Common myeloid progenitor, CD34-positive (primary cell): ENCODE results near the gene SIM2.
A peak's percentile ranks its signal among the peaks of the same experiment; 100 is the strongest.

Source experiments
- CTCF ChIA-PET: fragments of 350-600 bp; sonication (Branson Sonifier 250); formaldehyde crosslinking; loops from one replicate; lab custom pipeline; 2021; ENCODE audit warnings: antibody characterized with exemption; lab: Charles Lee
- POLR2A ChIA-PET: fragments of 350-600 bp; sonication (Branson Sonifier 250); formaldehyde crosslinking; loops from one replicate; lab custom pipeline; 2021; ENCODE audit warnings: antibody characterized with exemption; lab: Charles Lee
- DNase-seq, 3 donors: peaks; one replicate each; pipeline versions ENCODE4 v3.0.0 to v3.0.0-alpha.2; 2013
- H3K27ac ChIP-seq, 2 experiments: 1 replicate in 1 of 2; 2 replicates in 1 of 2; pipeline ENCODE4 v1.7.0; 2013; ENCODE audit warnings: inconsistent platforms in 2 of 2, low read length in 2 of 2, mild to moderate bottlenecking in 2 of 2, low read depth in 1 of 2, moderate library complexity in 1 of 2; ENCODE audit not compliant: severe bottlenecking in 2 of 2, insufficient read depth in 1 of 2, poor library complexity in 1 of 2
- H3K27me3 ChIP-seq, 5 experiments: replicated peaks in 2 of 5; 1 replicate in 3 of 5; 2 replicates in 2 of 5; pipeline versions ENCODE4 v1.6.1 to v1.7.0; 2013; ENCODE audit warnings: low read length in 4 of 5, mild to moderate bottlenecking in 2 of 5, moderate library complexity in 2 of 5, inconsistent platforms in 1 of 5; ENCODE audit not compliant: insufficient read depth in 5 of 5, control insufficient read depth in 4 of 5
- H3K36me3 ChIP-seq, 4 experiments: 1 replicate in 2 of 4; 2 replicates in 2 of 4; pipeline versions ENCODE4 v1.6.1 to v1.7.0; 2013; ENCODE audit warnings: low read length in 3 of 4, control low read depth in 1 of 4, mild to moderate bottlenecking in 1 of 4; ENCODE audit not compliant: control insufficient read depth in 4 of 4, insufficient read depth in 4 of 4
- H3K4me1 ChIP-seq, 4 experiments: 1 replicate in 3 of 4; 2 replicates in 1 of 4; pipeline versions ENCODE4 v1.6.1 to v1.7.1; 2013; ENCODE audit warnings: low read length in 3 of 4, mild to moderate bottlenecking in 3 of 4, control low read depth in 1 of 4, inconsistent platforms in 1 of 4, moderate library complexity in 1 of 4; ENCODE audit not compliant: control insufficient read depth in 4 of 4, insufficient read depth in 4 of 4; ENCODE audit errors: control extremely low read depth in 1 of 4
- H3K4me3 ChIP-seq, 7 experiments: 1 replicate in 4 of 7; 2 replicates in 3 of 7; pipeline versions ENCODE4 v1.5.1 to v1.7.0; 2013; ENCODE audit warnings: mild to moderate bottlenecking in 7 of 7, low read length in 6 of 7, moderate library complexity in 6 of 7, inconsistent platforms in 2 of 7, low read depth in 2 of 7, control low read depth in 1 of 7; ENCODE audit not compliant: insufficient read depth in 4 of 7, control insufficient read depth in 1 of 7; ENCODE audit errors: extremely low read depth in 1 of 7
- H3K9me3 ChIP-seq, 5 experiments: 1 replicate in 4 of 5; 2 replicates in 1 of 5; pipeline versions ENCODE4 v1.6.1 to v1.7.1; 2013; ENCODE audit warnings: low read length in 4 of 5, mild to moderate bottlenecking in 2 of 5, inconsistent platforms in 1 of 5, low read depth in 1 of 5, moderate library complexity in 1 of 5; ENCODE audit not compliant: control insufficient read depth in 4 of 5, insufficient read depth in 2 of 5; ENCODE audit errors: control extremely low read depth in 1 of 5
- WGBS: methylation state at CpG from one replicate; pipeline ENCODE4 v1.1.5; 2013; ENCODE audit not compliant: insufficient coverage; 5-methylcytosine and 5-hydroxymethylcytosine counted together

Gene SIM2

DNA sequence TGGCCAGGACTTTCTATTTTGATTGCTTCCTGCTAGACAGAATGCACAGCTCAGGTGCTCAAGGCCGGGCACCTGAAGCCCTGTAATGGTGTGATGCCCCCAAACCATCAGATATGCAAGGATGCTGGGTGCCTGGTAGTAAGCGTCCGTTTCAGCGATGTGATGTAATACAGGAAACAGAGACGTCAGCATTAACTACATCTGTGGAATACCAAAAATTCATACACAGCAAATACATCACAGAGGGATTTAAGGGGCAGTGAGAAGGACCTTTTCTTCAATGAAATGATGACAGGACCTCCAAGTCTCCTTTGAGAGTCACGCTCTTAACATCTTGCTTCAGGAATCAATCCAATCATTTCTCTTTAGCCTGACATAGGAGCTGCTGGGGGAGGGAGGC lies 64.4 kb downstream of the SIM2 start:
- ChIA-PET POLR2A (no interaction called here), CTCF (interaction anchor here (1.2 kb wide), 1 partner anchor 10 kb away, joined by 3 read pairs; no protein-coding TSS in a partner anchor)
- Histone ChIP-seq H3K4me1 (no peaks in the 10 kb centered on the region), H3K36me3 (peaks cover 0 to 2% (median 0%) of the 10 kb centered on the region in 4 experiments), H3K27me3 (no peaks in the 10 kb centered on the region), H3K27ac (no peak overlapping the region), H3K4me3 (no peak overlapping the region), H3K9me3 (no peaks in the 10 kb centered on the region)
- 80% methylated on average over 1 of the region's 6 CpGs for WGBS
- no peak for DNase-seq

DNA sequence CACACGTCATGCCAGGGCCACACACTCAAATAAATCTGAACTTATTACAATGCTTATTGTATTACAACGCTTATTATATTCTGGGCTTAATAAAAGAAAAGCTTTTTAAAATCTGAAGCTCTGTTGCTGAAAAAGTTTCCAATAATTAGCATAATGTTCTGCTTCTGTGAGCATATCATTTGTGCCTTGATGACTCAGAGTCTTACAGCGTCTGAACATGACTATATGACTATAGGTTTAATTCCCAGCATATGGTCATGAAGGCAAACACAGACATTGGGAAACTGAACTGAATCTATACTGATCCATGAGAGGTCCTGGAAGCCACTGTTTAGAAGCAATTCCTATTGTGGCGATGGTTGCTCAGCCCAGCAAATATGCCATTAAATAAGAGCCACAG lies 66.3 kb downstream of the SIM2 start:
- H3K27me3 ChIP-seq: no peaks in the 10 kb centered on the region
- no peak for DNase-seq

DNA sequence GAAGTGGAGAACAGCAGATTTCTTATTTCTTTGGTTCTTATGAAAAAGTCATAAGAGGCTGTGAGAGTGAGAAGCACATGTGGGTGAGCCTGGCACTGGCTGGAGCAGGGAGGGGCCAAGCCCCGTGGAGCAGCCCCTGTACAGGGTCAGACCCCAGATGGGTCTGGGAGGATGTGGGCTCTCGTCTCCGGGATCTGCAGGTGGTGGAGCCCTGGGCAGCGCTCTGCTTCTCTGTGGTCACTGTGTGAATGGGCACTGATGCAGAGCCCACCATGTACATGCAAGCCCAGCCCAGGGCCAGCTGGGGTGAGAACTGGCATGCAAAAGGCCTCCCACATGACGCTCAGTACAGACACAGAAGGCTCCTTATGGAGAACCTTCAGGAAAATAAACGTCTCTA lies 67.6 kb downstream of the SIM2 start:
- Histone ChIP-seq H3K9me3 (no peaks in the 10 kb centered on the region), H3K27ac (no peak overlapping the region), H3K4me3 (no peak overlapping the region), H3K36me3 (no peaks in the 10 kb centered on the region), H3K27me3 (no peaks in the 10 kb centered on the region), H3K4me1 (peaks cover 0 to 2% (median 0%) of the 10 kb centered on the region in 4 experiments)
- 100% methylated on average over 3 of the region's 6 CpGs for WGBS
- no peak for DNase-seq
- POLR2A ChIA-PET: no interaction called here
- CTCF ChIA-PET: no interaction called here

More for the DNA sequence above, 66.3 kb downstream of the SIM2 start:
- ChIA-PET POLR2A (no interaction called here), CTCF (no interaction called here)
- H3K9me3 ChIP-seq: no peaks in the 10 kb centered on the region
- WGBS: 88% methylated on average over 1 of the region's 4 CpGs
- no peak overlapping the region for H3K27ac ChIP-seq
- peaks cover 0 to 2% (median 0%) of the 10 kb centered on the region in 4 experiments for H3K4me1 ChIP-seq
- H3K4me3 ChIP-seq: no peak overlapping the region
- peaks cover 0 to 2% (median 0%) of the 10 kb centered on the region in 4 experiments for H3K36me3 ChIP-seq

GRCh38 chr21:36767096-36767495 lies 68.2 kb downstream of the SIM2 start:
- ChIA-PET POLR2A (no interaction called here), CTCF (no interaction called here)
- H3K4me3 ChIP-seq: no peak overlapping the region
- H3K4me1 ChIP-seq: peaks cover 0 to 2% (median 0%) of the 10 kb centered on the region in 4 experiments
- 94% methylated on average over 8 of the region's 11 CpGs for WGBS
- DNase-seq: no peak
- H3K27ac ChIP-seq: no peak overlapping the region
- no peaks in the 10 kb centered on the region for H3K36me3 ChIP-seq
- H3K9me3 ChIP-seq: no peaks in the 10 kb centered on the region
- no peaks in the 10 kb centered on the region for H3K27me3 ChIP-seq

GRCh38 chr21:36768496-36768895 lies 69.6 kb downstream of the SIM2 start:
- peaks cover 0 to 2% (median 0%) of the 10 kb centered on the region in 4 experiments for H3K4me1 ChIP-seq
- no peak for DNase-seq
- H3K4me3 ChIP-seq: no peak overlapping the region
- ChIA-PET CTCF (no interaction called here), POLR2A (no interaction called here)
- WGBS: 98% methylated on average over 8 of the region's 13 CpGs
- no peak overlapping the region for H3K27ac ChIP-seq
- no peaks in the 10 kb centered on the region for H3K36me3 ChIP-seq
- H3K9me3 ChIP-seq: no peaks in the 10 kb centered on the region
- no peaks in the 10 kb centered on the region for H3K27me3 ChIP-seq

GRCh38 chr21:36769051-36769839 lies 70.3 kb downstream of the SIM2 start:
- Histone ChIP-seq H3K9me3 (no peaks in the 10 kb centered on the region), H3K27me3 (no peaks in the 10 kb centered on the region), H3K4me3 (no peak overlapping the region), H3K4me1 (peaks cover 0 to 2% (median 0%) of the 10 kb centered on the region in 4 experiments), H3K36me3 (no peaks in the 10 kb centered on the region), H3K27ac (no peak overlapping the region)
- POLR2A ChIA-PET: no interaction called here
- CTCF ChIA-PET: no interaction called here
- WGBS: 84% methylated on average over 8 of the region's 8 CpGs
- peak in 1 of 3 donors; percentile 10 for DNase-seq

DNA sequence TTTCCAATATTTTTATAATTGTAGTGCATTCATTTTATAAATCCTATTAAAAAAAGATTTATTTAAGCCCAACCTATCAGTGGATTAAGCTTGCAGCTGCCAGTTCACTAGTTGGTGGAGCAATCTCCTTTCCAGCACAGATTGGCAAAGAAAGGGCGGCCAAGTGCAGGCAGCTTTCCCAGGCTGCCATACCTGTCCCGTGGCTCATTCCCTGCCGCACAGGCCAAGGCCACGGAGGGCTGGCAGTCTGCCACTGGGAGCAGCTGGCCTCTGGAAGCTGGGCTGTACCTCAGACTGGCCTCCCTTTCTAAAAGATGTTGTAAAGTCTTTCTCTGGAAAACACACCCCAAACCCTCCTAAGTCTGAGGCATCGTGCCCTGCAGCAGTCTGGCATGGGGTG lies 74.2 kb downstream of the SIM2 start:
- CTCF ChIA-PET: interaction anchor here (0.7 kb wide), 1 partner anchor 10 kb away, joined by 3 read pairs; no protein-coding TSS in a partner anchor

More for the DNA sequence above, 74.2 kb downstream of the SIM2 start:
- Histone ChIP-seq H3K4me3 (no peak overlapping the region), H3K27ac (no peak overlapping the region), H3K4me1 (peaks cover 0 to 2% (median 0%) of the 10 kb centered on the region in 4 experiments), H3K9me3 (no peaks in the 10 kb centered on the region), H3K36me3 (no peaks in the 10 kb centered on the region), H3K27me3 (no peaks in the 10 kb centered on the region)
- no peak for DNase-seq
- POLR2A ChIA-PET: no interaction called here
- 85% methylated on average over 5 of the region's 5 CpGs for WGBS
